Stimulated activated CD8-positive, alpha-beta memory T cell treated with anti-CD3 and anti-CD28 coated beads, Interleukin-12 subunit alpha, Interleukin-12 subunit beta, amount 100 ng/mL, for 4 hours (primary cell): ENCODE measurements around the gene AMT.
A peak's percentile ranks its signal among the peaks of the same experiment; 100 is the strongest.
"Not testable (repeated sequence)": the region's sequence is repeated elsewhere in the genome, so short reads cannot be mapped to it uniquely, and the experiment has no call there.

Experiments
- DNase-seq: peaks from one replicate; pipeline ENCODE4 v3.0.0-alpha.2; 2020; ENCODE audit warnings: low read depth

The AMT gene

GRCh38 chr3:49421890-49422378 is 339 bp downstream of the AMT start:
- no peak for DNase-seq

DNA sequence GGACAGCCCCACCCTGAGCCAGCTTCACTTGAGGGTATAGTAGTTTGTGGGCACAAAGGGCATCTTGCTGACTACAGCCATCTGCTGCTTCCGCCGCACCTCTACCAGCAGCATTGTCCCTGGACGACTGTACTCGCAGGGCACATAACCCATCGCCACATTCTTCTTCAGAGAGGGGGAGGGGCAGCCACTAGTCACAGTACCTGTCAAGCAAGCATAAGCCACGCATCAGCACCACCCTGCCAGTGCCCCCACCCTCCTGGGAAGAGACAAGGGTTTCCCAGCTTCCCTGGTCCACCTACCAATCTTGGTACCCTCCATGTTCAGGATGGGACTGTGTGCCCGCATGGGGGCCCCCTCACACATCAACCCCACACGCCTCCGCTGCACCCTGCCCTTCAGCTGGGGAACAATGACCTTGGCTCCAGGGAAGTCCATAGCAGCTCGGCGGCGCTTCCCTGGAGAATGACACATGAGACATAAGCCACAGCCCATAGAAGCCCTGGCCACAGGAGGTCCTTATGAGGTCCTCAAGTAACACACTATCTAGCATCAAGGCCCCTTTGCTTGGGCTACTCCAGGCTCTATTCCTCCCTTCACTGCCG is 4.7 kb downstream of the AMT start:
- no peak for DNase-seq

- DNase-seq, result no peak
These were observed 5.4 kb downstream of the AMT start for GRCh38 chr3:49416867-49417266.

DNA sequence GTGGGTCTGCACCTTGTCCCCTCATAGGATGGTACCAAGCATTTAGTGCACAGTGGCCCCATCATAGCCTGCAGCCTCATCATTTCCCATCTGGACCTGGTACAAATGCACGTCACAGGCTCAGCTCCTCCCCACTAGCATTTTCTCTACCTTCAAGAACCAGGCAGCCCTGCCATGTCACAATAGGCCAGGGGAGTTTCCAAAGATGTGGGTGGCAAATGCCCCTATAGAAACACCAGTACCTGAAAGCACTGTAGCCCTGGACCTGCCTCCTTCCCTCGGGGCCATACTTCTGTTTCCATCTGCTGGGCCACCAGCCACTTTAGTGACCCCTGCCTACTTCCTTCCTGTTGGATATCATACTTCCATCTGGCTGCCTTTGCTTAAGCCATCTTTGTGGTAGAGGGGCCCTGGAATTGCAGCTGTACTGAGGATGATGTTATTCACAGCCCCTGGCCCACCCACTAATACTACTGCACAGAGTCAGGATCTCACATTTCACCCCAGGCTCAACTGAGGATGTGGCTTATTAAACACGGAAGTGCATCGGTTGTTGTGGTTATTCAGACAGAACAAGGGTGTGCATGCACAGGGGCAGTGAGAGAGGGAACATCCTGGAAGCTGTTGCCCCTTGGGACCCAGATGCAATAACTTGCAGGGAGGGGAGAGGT is 6.2 kb downstream of the AMT start:
- peak; percentile 47 for DNase-seq

GRCh38 chr3:49414753-49415152 is 7.5 kb downstream of the AMT start:
- no peak for DNase-seq

- DNase-seq, result no peak
These were observed 8.9 kb downstream of the AMT start for GRCh38 chr3:49413338-49413734.

- DNase-seq, result no peak
These were observed 9.5 kb downstream of the AMT start for GRCh38 chr3:49412632-49413337.

- peak; percentile 98 for DNase-seq
These were observed 10.2 kb downstream of the AMT start, which contains the start of the genes RHOA and TCTA for GRCh38 chr3:49411968-49412631. Gene RHOA, minus strand, starts transcription at chr3:49411976. Its CDS starts 36,387 bp downstream, at chr3:49375589. Gene TCTA, plus strand, starts transcription at chr3:49412423. Its CDS starts 4 bp downstream, at chr3:49412427.

DNA sequence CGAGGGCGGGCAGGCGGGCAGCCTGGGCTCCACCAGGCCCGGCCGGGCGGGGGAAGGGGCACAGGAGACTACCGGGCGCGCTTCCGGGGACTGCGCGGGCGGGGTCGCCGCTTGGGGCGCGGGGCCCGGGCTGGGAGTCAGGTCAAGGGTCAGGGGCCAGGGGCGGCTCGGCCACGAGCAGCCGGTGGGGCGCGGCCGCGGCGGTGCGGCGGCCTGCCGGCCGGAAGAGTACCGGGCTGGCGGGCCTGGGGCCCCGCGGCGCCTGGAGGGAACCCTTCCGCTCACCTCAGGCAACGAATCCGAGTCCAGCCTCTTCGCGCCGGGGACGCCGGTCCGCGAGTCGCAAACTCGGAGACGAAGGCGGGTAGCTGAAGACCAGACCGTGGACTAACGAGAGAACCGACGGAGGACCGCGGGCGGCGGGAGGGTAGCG is 10.7 kb downstream of the AMT start:
- DNase-seq, result no peak

DNA sequence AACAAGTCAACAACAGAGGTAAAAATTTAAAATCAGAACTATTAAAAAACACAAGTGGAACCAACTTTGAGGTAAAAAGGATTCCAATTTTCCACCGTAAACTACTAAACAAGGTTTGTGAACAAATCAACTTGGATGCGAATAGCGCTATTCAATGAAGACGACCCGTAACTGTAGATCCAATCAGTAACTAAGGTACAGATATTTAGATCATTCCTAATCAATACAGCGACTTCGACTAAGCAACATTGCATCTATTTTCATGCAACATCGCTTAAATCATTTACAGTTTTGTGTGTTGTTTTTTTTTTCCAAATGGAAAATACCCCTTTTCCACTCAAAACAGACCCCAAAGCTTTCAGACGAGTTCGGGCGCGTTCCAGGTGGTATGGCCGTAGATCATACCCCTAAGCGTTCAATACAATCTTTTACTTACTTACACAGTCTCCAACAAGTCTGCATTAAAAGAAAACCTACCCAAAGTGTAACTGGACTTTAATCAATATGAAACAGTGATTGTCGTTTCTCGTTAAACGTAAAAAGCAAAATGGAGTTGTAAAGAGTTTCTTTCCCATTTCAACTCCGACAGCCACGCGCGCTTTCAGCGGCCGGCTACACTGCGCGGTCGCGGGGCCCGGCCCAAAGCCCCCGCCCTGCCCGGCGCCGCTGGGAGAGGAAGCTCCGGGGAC is 11.3 kb downstream of the AMT start:
- no peak for DNase-seq

GRCh38 chr3:49410066-49410845 is 12.0 kb downstream of the AMT start:
- DNase-seq, result no peak

DNA sequence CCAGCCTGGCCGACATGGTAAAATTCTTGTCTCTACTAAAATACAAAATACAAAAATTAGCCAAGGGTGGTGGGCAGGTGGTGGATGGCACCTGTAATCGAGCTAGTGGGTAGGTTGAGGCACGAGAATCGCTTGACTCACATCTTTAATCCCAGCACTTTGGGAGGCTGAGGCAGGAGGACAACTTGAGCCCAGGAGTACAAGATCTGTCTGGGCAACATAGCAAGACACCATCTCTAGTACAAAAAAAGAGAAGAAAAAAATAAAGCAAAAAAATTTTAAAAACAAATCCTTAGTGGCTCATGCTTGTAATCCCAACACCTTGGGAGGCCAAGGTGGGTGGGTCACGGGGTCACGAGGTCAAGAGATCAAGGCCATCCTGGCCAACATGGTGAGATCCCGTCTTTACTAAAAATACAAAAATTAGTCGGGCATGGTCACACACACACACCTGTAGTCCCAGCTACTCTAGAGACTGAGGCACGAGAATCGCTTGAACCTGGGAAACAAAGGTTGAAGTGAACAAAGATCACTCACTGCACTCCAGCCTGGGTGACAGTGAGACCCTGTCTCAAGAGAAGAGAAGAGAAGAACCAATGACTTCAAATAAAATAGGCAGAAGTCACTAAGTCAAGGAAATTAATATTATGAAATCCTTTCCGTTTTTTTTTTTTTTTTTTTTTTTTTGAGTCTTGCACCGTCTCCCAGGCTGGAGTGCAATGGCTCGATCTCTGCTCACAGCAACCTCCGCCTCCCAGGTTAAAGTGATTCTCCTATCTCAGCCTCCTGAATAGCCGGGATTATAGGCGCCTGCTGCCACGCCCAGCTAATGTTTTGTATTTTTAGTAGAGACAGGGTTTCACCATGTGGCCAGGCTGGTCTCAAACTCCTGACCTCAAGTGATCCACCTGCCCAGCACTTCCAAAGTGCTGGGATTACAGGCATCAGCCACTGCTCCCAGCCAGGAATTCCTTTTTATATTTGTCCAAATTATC is 15.4 kb downstream of the AMT start:
- DNase-seq, result no peak

GRCh38 chr3:49405570-49405969 is 16.7 kb downstream of the AMT start:
- DNase-seq, result not testable (repeated sequence)

DNA sequence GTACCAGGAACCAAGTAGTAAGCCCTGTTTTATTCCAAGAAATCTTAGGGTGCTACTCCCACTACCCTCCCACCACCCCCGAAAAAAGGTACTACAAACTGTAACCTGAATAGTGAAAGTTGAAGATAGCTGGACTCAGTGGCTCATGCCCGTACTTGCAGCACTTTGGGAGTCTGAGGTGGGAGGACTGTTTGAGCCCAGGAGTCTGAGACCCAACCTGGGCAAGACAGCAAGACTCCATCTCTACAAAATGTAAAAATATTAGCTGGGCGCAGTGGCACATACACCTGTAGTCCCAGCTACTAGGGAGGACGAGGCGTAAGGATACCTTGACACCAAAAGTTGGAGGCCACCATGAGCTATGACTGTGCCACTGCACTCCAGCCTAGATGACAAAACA is 18.4 kb downstream of the AMT start:
- no peak for DNase-seq

DNA sequence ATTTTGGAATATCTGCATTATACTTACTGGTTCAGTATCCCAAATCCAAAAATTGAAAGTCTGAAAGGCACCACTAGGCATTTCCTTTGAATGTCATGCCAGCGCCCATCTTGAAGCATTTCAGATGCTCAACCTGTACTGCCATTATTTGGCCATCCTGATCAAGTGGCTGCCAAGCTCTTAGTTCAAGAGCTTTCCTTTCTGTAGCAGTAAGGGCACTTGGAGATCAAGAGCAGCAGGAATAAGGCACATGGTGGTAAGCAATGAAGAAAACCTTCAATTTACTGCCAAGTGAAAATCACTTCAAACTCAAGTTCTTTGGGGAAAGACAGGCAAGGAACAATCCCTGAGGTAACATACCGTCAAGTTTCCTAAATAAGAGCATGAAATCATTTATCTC is 20.5 kb downstream of the AMT start:
- DNase-seq, result no peak

DNA sequence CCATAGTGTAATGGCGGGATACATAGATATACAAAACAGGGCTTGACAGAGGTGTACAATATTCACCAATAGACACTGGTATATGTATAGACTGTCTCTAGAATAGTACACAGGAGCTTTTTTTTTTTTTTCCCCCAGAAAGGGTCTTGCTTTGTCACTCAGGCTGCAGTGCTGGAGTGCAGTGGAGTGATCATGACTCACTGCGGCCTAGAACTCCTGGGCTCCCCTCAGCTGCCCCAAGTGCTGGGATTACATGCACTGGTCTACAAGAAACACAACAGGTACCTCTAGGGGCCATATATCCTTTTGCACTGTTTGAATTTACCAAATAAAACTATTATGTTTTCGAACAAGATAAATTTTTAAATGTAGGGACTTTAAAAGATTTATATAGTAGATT is 22.8 kb downstream of the AMT start:
- no peak for DNase-seq

GRCh38 chr3:49397470-49397869 is 24.8 kb downstream of the AMT start:
- DNase-seq, result no peak

- not testable (repeated sequence) for DNase-seq
These were observed 31.0 kb downstream of the AMT start for GRCh38 chr3:49391310-49391709.

DNA sequence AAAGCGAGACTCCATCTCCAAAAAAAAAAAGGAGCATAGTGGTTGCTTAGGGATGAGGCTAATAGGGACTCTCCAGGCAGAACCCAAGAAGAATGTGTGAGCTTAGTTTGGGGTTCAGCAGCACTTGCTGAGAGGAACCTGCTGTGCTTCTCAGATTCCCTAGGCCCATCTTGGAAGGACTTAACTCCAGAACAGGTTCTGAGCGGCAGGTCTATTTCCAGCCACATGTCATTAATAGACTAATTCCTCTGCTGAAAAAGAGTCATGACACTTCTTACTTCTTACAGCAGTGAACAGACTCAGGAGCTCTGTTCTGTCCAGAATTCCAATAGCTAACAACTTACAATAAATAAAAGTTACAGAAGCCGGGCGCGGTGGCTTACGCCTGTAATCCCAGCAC is 33.0 kb downstream of the AMT start:
- no peak for DNase-seq

GRCh38 chr3:49388289-49388820 is 33.9 kb downstream of the AMT start:
- DNase-seq, result no peak
